HG02798 (cell line): ENCODE measurements around the gene ADH5.
"Not testable (repeated sequence)": the region's sequence is repeated elsewhere in the genome, so short reads cannot be mapped to it uniquely, and the experiment has no call there.

ENCODE experiments used
- ATAC-seq: cut with Tn5 transposase; IDR thresholded peaks from one replicate; pipeline ENCODE4 v1.9.1; 2021; ENCODE audit warnings: mild to moderate bottlenecking; ENCODE audit not compliant: unreplicated experiment, poor library complexity

Gene ADH5

DNA sequence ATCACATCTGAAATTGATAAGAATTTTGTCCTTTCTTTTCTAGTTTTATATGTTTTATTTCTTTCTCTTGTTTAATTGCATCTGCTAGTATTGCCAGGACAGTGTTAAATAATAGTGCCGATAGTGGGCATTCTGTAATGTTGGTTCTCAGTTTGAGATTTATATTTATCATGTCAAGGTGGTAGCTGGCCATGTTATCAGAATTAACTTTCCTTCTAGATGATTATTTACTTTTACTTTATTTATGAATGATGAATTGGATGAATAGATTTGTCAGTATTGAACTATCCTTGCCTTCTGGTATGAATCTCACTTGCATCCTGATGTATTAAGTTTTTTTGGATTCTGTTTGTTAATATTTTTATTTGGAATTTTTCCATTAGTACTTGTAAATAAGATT is 50.4 kb downstream of the ADH5 start:
- ATAC-seq: no peak

DNA sequence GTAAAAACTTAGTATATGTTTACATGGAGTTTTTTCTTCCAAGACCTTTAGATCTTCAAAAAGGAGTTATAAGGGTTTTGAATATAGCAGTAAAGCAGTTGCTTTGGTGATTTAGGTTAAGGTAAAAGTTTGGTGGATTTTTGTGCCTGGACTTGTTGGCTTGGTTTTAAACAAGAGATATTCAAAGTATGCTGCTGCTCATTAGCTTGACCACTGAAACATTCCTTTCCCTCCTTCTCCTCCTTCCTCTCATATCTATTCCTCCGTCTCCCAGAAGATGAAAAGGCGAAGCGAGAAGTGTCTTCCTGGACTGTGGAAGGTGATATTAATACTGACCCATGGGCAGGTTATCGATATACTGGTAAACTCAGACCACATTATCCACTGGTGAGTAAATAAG is 54.6 kb downstream of the ADH5 start:
- no peak for ATAC-seq

DNA sequence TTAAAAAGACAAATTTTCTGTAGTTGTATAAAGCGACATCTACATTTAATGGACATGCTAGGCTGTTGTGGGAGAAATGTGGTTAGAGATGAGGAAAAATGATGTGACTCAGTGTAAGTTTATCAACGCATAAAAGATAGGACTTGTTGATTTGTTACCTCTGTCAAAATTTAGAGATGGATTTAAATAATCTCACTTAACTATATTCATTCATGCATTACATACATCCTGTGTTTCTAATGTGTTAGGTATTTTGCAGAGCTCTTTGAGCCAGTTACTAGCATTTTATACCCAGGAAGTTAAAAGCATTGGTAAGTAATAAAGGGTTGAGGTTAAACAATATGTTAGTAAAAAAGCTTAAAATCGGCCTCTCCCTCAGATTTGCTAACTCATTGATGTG is 58.7 kb downstream of the ADH5 start:
- ATAC-seq: no peak

DNA sequence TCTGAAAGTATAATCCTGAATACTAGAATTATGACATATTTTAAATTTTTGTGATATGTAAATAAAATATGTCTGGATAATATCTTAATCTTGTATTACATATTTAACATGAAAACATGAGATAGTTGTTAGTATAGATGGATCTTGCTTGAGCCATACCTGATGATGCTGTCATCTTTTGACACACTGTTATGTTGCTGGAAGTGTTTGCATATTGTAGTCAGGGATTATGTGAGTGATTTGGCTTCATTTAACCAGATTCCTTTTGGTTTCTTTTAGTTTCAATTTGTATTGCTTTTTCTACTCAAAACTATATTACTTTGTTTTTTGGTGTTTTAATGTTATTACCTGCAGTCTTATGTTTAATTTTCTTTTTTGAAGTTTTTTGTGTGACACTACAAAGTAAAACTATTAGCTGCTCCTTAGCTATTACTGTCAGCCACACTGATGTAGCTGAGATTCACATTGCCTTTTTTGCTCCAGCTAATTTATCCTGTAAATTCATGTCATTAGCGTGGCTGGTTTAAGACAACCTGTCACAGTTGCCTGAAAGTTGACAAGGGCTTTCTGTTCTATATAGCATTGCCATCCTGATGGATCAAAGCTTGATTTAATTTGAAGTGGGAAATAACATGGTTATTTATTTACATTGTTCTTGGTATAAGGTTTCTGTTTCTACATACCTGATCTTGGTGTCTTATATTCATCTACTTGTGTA is 59.4 kb downstream of the ADH5 start:
- ATAC-seq: no peak

DNA sequence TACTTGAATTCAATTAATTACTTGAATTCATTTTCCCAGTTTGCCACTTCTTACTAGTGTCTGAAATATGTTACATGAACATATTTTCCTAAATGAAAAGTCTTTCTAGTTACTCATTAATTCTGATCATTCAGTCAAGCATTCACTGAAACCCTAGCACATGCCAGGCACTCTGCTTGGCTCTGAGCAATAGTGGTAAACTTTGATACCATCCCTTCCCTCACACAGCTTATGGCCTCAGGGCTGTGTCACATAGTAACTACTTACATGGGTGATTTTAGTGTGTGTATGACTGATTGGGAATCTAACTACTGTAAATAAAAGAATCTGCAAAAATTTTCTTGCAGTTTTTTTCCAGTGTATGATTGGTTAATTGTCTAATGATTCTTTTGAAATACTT is 60.4 kb downstream of the ADH5 start:
- ATAC-seq: peak; percentile 54

DNA sequence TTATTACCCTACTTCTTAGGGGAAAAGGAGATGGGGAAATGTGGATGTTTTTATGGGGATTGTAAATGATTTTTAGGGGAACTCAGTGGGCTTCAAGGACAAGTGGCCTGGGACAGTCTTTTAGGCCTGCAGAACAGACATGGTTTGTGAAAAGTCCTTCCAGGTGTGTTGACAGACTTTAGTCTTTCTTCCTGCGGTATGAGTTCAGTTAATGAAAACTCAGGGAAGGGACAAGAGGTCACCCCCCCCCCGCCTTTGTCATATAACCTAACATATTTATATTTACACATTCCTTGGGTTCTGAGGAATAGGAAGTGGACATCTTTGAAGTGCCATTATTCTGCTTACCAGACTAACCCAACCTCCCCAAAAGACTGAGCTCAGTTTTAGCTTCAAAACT is 61.3 kb downstream of the ADH5 start:
- no peak for ATAC-seq

DNA sequence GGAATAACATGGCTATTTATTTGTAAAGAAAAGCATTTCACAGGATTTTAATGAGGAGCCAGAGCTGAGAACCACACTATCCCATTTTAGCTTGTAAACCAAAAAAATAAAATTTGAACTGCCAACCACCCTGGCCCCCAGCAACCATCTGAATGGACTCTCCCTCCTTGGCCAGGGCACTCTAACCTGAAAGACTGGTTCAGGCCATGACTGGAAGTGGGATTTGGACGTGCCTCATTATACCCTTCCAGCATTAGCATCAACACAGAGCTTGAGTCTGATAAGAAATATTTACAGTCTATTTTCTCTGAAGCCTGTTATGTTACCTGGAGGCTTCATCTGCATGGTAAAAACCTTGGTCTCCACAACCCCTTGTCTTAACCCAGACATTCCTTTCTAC is 63.1 kb downstream of the ADH5 start:
- ATAC-seq: no peak

DNA sequence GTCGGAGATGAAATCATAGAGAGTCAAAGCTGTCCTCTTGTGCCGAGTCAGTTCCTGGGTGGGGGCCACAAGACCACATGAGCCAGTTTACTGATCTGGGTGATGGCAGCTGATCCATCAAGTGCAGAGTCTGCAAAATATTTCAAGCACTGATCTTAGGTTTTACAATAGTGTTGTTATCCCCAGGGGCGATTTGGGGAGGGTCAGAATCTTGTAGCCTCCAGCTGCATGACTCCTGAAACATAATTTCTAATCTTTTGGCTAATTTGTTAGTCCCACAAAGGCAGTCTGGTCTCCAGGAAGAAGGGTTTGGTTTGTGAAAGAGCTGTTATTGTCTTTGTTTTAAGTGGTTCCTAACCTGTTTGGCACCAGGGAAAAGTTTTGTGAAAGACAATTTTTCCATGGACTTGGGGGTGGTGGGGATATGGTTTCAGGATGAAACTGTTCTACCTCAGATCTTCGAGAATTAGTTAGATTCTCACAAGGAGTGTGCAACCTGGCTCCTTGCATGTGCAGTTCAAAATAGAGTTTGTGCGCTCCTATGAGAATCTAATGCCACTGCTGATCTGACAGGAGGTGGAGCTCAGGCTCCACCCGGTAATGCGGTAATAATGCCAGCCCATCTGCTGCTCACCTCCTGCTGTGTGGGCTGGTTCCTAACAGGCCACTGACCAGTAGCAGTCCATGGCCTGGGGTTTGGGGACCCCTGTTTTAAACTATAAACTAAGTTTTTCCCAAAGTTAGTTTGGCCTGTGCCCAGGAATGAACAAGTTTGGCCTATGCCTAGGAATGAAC is 63.9 kb downstream of the ADH5 start:
- ATAC-seq: no peak

DNA sequence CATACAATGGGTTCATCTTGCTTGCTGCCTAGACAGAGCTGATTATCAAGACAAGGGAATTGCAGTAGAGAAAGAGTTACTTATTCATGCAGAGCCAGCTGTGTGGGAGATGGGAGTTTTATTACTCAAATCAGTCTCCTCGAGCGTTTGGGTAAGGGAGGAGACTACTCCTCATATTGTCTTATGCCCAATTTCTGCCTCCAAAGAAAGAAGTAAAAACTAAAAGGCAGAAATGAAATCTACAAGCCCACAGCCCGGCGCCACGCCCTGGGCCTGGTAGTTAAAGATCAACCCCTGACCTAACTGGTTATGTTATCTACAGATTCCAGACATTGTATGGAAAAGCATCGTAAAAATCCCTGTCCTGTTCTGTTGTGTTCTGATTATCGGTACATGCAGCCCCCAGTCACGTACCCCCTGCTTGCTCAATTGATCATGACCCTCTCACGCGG is 64.8 kb downstream of the ADH5 start:
- ATAC-seq: not testable (repeated sequence)

DNA sequence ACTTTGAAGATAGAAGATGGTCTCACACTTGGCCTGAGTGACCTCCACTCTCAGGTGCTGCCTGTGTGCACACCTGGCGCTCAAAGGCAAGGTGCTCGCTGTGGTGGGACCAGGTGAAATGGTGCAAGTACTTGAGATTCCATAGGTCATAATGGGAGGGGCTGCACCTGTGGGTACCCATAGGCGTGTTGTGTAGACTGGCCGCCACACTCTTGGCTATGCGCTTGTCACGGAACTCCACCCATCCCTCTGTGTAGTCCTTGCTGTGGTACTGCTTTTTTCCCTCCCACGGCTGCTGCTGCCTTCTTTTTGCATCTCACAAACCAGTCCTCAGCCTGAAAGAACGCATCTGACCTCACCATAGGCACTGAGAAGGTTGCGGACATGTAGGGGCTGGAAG is 66.0 kb downstream of the ADH5 start:
- no peak for ATAC-seq

DNA sequence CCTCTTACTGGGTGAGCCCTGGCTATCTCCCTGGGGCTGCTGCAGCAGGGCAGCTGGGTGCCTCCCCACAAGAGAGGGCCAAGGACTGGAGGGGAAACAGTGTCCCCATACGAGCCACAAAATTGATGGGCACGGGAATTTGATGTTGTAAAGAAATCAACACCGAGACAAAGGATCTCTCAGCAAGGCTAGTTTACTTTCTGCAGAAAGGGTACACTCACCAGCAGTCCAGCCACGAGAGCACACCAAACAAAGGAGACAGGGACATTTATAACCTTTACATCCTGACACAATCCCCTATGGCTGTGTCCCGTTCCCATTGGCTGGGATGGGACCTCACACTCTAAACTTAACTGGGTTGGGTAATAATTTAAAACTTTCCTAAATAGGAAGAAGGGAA is 67.2 kb downstream of the ADH5 start:
- no peak for ATAC-seq
